ENCODE data around the gene R3HDML. TPM values are rescaled to one million over a fixed set of nuclear protein-coding genes. Genes with fewer than 3 reads are reported as not detected.
A peak's percentile ranks its signal among the peaks of the same experiment; 100 is the strongest.

The R3HDML gene
- total and polyA plus RNA-seq, 2 of the 13 experiments (the other 11 are each of a cell fraction or from before 2014, with no cell fraction given): not detected

- TF ChIP-seq CAMTA2 (CRISPR knock-in tag; IDR thresholded peaks at IDR 0.05; ENCODE audit: borderline replicate concordance) (no peak), TFE3 (CRISPR knock-in tag; IDR thresholded peaks at IDR 0.05) (no peak), KMT2B (CRISPR knock-in tag; IDR thresholded peaks at IDR 0.05) (peak; percentile 2; the same call in 1 of the 2 replicates), MIER2 (CRISPR knock-in tag; IDR thresholded peaks at IDR 0.05) (no peak), ZNF792 (CRISPR knock-in tag; IDR thresholded peaks at IDR 0.05) (0 out of 2 replicates have a peak, but pooled peaks have one; percentile 3), TCF7L2 (IDR thresholded peaks at IDR 0.05; ENCODE audit: low read depth, low read length) (no peak), KMT2A (CRISPR knock-in tag; IDR thresholded peaks at IDR 0.05) (no peak)
Observed at GRCh38 chr20:44301285-44301684, 35.6 kb upstream of the R3HDML start (continued).

- H3K4me2 ChIP-seq (ENCODE audit: low read depth, low read length): peak overlapping the region; percentile 78
- H3K4me1 ChIP-seq (ENCODE audit: insufficient read depth, low read length): peaks cover 27% of the 10 kb centered on the region
- peak overlapping the region; percentile 69 for H3K9ac ChIP-seq (ENCODE audit: insufficient read depth, low read depth, low read length)
- H4K20me1 ChIP-seq (ENCODE audit: insufficient read depth, low read length): no peaks in the 10 kb centered on the region
- TSS peak; percentile 98 for BruUV-seq (replicated peaks)
- in situ Hi-C loops (cut with HindIII; ENCODE audit: extremely low pct_ligation_motif_present, low pct_unique_long_range_greater_than_20kb) (no loop called here), intact Hi-C loops (cut with micrococcal nuclease; ENCODE audit: unreplicated experiment) (loop anchor here (2.0 kb wide), 1 partner anchor 53 kb away; no protein-coding TSS in a partner anchor)
- FAIRE-seq (peak; percentile 89), DNase-seq (ENCODE audit: low spot score) (peak; percentile 96), ATAC-seq (peak; percentile 97)
- H3K4me3 ChIP-seq (replicated peaks in 1 of 3; ENCODE audit: insufficient read depth in 1 of 3, low read depth in 2 of 3, low read length in 3 of 3): peak overlapping the region; percentile 20 to 45 (median 40)
- H3K36me3 ChIP-seq (replicated peaks in 1 of 2; ENCODE audit: control insufficient read depth in 1 of 2, insufficient read depth in 2 of 2, low read length in 2 of 2): peaks cover 0 to 7% of the 10 kb centered on the region in 2 experiments; a peak in 2 of 5 replicates
- ChIA-PET POLR2A (interaction anchor here (0.6 to 2.0 kb wide), 31 partner anchors 9 to 219 kb away, joined by 3 to 30 read pairs (median 4); partner anchors contain the start of genes FITM2, HNF4A and SERINC3), CTCF (ENCODE audit: low intra/inter-chr PET ratio, low total read pairs) (no interaction called here)
- peak overlapping the region; percentile 82 for H3K27ac ChIP-seq (ENCODE audit: extremely low read length, insufficient read depth, low read length)
- H3K9me3 ChIP-seq (ENCODE audit: low read length): no peaks in the 10 kb centered on the region
- WGBS (ENCODE audit: low lambda C conversion rate): 0% methylated on average over 5 of the region's 5 CpGs
- peak overlapping the region; percentile 49 for H2AFZ ChIP-seq (ENCODE audit: low read length)
- H3K27me3 ChIP-seq (ENCODE audit: control insufficient read depth in 1 of 2, insufficient read depth in 2 of 2, low read length in 2 of 2): no peaks in the 10 kb centered on the region
- H3K79me2 ChIP-seq (ENCODE audit: insufficient read depth, low read length): no peaks in the 10 kb centered on the region
- TF ChIP-seq WIZ (CRISPR knock-in tag; IDR thresholded peaks at IDR 0.05) (no peak; the same call in 1 of the 2 replicates), ZNF350 (CRISPR knock-in tag; IDR thresholded peaks at IDR 0.05; ENCODE audit: borderline replicate concordance, low read depth) (peak; percentile 93; the same call in 1 of the 2 replicates), KLF16 (CRISPR knock-in tag; IDR thresholded peaks at IDR 0.05) (peak in 1 of 2 experiments; percentile 88; a peak in 2 of 4 replicates), FOXO1 (CRISPR knock-in tag; IDR thresholded peaks at IDR 0.05) (peak; percentile 84), TGIF2 (CRISPR knock-in tag; IDR thresholded peaks at IDR 0.05) (peak; percentile 94), THAP9 (CRISPR knock-in tag; IDR thresholded peaks at IDR 0.05; ENCODE audit: borderline replicate concordance) (peak; percentile 61; the same call in 1 of the 2 replicates), ZNF615 (CRISPR knock-in tag; IDR thresholded peaks at IDR 0.05; ENCODE audit: borderline replicate concordance) (no peak; the same call in 1 of the 2 replicates), DBP (CRISPR knock-in tag; IDR thresholded peaks at IDR 0.05; ENCODE audit: not compliant biosample characterization) (no peak), KLF6 (CRISPR knock-in tag; IDR thresholded peaks at IDR 0.05) (no peak; the same call in 1 of the 2 replicates)
Observed at GRCh38 chr20:44302026-44302669, 34.7 kb upstream of the R3HDML start.

Measured in HepG2 (cell line).